HG02885 (cell line): ENCODE data around the gene RRP1B.
A peak's percentile ranks its signal among the peaks of the same experiment; 100 is the strongest.
"Not testable (repeated sequence)": the region's sequence is repeated elsewhere in the genome, so short reads cannot be mapped to it uniquely, and the experiment has no call there.

Source experiments
- ATAC-seq: cut with Tn5 transposase; IDR thresholded peaks from one replicate; pipeline ENCODE4 v1.9.1; 2021; ENCODE audit warnings: mild to moderate bottlenecking; ENCODE audit not compliant: unreplicated experiment, poor library complexity

The RRP1B gene

GRCh38 chr21:43639470-43640353 is 19.6 kb upstream of the RRP1B start:
- no peak for ATAC-seq

DNA sequence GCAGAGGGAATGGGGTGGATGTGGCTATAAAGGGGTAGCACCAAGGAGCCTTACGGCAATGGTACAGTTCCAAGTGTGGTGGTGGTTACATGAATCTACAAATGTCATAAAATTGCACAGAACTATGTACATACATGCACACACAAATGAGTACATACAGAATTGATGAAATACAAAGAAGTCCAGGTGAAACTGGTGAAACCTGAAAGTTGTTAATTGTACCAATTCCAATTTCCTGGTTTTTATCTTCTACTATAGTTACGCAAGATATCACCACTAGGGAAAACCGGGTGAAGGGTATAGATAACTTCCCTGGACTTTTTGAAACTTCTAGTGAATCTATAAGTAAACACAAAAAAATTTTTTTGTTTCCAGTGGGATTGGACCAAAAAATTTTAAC is 19.0 kb upstream of the RRP1B start:
- no peak for ATAC-seq

DNA sequence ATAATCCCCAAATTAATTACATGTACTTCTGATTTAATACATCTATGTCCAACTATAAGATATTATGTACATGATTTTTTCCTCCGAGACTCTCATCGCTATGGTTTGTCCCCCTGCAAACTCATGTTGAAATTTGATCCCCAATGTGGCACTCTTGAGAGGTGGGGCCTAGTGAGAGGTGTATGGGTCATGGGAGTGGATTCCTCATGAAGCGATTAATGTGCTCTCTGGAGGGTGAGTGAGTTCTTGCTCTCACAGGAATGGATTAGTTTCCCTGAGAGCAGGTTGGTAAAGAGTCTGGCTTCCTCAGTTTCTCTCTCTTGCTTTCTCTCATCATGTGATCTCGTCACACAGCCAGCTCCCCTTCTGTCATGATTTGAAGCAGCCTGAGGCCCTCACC is 16.2 kb upstream of the RRP1B start:
- ATAC-seq: no peak

DNA sequence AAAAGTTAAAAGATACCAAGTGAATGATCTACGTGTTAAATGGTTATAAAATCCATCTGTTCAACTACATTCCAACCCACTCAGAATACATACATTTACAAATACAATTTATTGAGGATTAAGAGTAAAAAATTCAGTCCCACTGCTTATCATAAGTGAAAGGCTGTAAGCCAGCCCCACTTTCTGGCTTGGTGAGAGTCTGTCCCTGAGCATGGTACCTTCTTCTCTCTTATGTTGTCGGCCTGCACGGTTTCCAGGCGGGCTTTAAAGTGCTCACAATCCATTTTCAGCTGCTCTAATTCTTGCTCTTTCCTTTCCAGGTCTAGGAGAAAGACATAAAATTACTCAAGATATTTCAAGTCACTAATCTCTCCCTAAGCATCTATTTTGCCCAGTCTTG is 15.3 kb upstream of the RRP1B start:
- no peak for ATAC-seq

GRCh38 chr21:43644609-43645008 is 14.8 kb upstream of the RRP1B start:
- ATAC-seq: no peak

- no peak for ATAC-seq
These were observed 14.0 kb upstream of the RRP1B start for GRCh38 chr21:43645136-43645891.

DNA sequence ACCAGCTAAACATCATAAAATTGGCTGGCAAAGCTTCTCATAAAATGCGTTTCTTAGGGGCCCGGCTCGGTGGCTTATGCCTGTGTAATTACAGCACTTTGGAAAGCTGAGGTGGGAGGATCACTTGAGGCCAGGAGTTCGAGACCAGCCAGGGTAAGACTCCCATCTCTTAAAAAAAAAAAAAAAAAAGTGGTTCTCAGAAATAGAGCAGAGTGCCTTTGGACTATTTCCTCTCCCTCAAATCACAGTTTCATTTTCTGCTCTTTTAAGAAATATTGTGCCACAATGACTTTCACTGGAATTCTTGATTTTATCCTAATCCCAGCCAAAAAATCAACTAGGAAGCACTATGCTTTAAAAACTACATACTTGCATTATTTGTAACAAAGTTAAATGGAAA is 13.4 kb upstream of the RRP1B start:
- ATAC-seq: no peak

GRCh38 chr21:43646550-43647260 is 12.7 kb upstream of the RRP1B start:
- peak; percentile 78 for ATAC-seq

DNA sequence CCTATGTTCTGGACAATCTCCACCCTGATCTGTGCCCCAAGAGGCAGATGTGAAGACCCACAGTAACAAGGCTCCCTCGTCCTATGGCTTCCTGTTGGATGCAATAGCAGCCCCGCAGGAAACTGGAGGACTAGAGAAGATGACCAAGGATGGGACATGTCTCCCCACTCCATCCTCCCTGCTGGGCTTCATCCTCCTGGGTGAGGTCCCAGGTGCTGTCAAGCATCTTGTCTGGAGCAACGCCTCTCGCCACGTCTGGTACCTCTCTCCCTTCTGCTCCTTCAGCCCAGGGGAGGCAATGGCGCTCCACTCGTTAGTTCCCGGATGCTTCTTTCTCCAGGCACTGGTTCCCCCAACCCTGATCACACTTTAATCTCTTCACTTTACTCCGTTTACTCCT is 11.2 kb upstream of the RRP1B start:
- no peak for ATAC-seq

GRCh38 chr21:43651926-43652325 is 7.4 kb upstream of the RRP1B start:
- not testable (repeated sequence) for ATAC-seq

DNA sequence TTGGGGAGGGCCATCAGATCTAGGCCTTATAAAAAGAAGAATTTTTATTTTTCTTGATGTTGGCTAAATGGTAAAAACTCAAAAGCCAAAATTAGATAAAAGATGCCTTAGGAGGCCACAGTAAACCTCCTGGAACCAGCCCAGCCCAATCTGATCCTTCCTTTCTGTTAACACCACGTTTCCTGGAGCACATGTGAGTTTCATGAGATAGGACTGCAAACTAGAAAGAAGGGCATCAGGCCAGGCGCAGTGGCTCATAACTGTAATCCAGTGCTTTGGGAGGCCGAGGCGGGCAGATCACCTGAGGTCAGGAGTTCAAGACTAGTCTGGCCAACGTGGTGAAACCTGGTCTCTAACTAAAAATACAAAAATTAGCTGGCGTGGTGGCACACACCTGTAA is 6.7 kb upstream of the RRP1B start:
- ATAC-seq: no peak

DNA sequence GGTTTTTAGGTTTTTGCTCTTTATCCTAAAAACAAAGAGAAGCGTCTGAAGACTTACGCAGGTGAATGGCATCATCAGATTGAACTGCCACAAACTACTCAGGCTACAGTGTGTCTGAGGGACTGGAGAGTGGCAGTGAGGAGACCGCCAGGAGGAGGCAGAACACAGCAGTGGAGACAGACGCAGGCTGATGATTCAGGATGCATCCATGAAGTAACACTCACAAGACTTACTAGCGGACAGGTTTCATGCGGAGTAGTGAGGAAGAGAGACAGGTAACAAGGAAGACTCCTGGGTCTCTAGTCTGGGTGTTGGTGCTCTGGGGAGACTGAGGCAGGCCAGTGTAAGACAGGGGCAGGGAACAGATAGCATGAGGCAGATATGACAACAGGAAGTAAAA is 5.7 kb upstream of the RRP1B start:
- no peak for ATAC-seq

DNA sequence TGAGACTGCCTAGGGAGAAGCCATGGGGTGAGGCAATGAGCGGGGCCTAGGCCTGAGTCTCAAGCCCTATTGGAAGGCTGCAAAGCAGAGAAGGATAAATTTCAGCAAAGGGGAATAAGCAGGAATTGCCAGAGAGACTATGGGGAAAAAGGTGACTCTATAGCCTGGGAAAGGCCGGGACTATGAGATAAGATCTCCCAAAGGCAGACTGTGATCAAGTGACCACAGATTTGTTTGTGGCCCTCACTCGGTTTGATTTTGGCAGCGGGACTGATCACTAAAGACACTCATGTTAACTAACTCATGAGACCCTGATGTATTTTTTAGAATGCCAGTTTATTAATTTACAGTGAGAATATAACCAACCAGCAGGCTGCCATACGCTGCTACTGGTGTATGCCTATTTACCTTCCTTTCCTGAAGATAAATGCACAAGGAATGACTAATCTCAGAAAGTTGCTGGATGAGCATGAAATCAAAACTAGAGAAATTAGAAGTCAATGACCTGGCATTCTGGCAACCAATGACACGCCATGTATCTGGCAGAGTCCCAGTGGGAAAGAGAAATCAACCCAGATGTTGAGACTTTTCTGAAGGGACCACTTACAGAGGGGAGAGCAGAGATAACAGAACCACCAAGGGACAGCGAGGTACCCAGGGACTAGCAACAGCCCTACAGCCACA is 4.4 kb upstream of the RRP1B start:
- no peak for ATAC-seq

- no peak for ATAC-seq
These were observed 1.8 kb upstream of the RRP1B start for GRCh38 chr21:43657355-43658087.

- ATAC-seq: no peak
These were observed 1.1 kb upstream of the RRP1B start for GRCh38 chr21:43658088-43658741.

GRCh38 chr21:43658769-43659135 is 608 bp upstream of the RRP1B start:
- no peak for ATAC-seq

- ATAC-seq: no peak
These were observed 2.9 kb downstream of the RRP1B start for GRCh38 chr21:43662286-43662685.

DNA sequence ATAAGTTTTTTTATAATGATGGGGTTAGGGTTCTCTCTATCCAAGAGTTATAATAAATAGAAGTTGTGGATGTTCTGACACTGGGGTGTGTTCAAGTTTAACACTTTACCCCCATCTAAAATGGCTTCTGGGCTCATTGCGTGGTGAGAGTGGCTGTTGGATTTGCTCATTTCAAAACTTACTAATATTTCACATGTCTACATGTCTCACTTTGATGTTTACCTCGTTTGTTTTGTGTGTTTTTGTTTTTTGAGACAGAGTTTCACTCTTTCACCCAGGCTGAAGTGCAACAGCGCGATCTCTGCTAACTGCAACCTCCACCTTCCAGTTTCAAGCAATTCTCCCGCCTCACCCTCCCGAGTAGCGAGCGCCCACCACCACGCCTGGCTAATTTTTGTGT is 3.7 kb downstream of the RRP1B start:
- no peak for ATAC-seq

DNA sequence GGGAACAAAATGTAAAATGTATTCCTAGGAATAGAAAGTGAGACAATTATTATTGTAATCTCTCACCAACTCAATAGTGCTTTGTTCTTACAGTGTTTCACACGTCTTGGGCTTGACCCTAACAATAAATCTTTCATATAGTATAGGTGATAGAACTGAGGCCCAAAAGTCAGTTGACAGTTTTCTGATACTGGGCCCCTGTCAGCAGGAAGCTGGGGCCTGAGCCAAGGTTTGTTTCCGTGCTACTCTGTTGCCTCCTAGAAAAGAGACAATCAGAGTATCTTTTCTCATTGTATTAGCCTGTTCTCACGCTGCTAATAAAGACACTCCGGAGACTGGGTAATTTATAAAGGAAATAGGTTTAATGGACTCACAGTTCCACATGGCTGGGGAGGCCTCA is 5.0 kb downstream of the RRP1B start:
- no peak for ATAC-seq
